Activated T-cell treated with anti-CD3 and anti-CD28 coated beads for 24 hours (primary cell): Measurements from ENCODE around the gene SLBP.

Source experiments
- DNase-seq: peaks from one replicate; pipeline ENCODE4 v3.0.0-alpha.2; 2020; ENCODE audit warnings: low read depth

SLBP gene

DNA sequence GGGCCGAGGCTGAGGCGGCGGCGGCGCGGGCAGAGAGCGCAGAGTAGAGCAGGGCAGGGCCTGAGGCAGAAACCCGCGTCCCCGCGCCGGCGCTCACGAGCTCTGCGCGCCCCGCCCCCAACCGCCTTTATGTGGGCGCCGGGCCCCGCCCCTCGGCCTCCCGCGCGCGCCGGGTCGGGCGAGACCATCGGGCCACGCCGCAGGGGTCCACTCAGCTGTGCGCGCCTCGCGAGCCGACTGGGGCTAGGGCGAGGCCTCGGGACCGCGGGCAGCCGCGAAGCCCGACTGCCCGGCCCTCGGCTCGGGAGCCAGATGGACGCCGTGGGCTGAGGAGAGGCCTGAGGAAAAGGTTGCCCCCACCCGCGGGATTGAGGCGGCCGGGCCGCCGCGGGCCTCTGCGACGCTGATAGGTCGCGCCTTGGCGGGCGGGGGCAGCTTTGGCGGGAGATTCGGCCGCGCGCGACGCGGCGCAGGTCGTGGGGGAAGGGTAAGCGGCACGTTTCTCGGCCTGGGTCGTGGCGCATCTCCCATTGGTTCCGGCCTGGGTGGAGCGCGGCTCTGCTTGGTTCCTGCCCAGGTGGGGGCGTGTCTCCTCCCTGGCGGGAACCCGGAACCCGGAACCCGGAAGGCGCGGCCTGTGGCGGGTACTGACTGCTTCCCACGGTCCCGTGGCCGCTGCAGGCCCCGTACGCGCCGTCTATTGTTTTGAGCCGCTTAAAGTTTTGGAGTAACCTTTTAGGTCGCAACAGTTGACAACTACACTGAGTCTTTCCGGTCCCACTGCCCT lies at the start of gene SLBP:
Gene SLBP (minus strand): TSS at position 104 of the 787 bp plus-strand sequence. CDS start 131 bp downstream, outside the sequence.
- DNase-seq = peak; percentile 99

DNA sequence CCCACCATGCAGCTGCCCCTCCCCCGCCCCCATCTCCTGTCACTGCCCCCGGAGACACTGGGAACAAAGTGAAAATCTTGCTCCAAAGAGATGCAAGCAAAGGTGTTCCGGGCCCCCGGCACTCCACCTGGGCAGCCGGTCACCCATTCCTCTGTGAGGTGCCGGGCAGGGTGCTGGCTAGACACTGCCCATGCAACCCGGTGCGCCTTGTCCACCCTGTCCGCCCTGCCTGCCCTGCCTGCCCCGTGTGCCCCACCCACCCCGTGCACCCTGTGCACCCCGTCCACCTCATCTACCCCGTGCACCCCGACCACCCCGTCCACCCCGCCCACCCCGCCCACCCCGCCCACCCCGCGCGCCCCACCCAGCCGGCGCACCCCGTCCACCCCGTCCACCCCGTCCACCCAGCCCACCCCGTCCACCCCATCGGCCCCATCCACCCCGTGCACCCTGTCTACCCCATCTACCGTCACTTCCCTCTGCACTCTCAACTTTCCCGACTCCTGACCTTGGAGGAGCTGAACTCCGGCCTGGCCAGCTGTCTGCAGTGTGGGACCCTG lies 49.1 kb upstream of the SLBP start:
- DNase-seq = no peak

DNA sequence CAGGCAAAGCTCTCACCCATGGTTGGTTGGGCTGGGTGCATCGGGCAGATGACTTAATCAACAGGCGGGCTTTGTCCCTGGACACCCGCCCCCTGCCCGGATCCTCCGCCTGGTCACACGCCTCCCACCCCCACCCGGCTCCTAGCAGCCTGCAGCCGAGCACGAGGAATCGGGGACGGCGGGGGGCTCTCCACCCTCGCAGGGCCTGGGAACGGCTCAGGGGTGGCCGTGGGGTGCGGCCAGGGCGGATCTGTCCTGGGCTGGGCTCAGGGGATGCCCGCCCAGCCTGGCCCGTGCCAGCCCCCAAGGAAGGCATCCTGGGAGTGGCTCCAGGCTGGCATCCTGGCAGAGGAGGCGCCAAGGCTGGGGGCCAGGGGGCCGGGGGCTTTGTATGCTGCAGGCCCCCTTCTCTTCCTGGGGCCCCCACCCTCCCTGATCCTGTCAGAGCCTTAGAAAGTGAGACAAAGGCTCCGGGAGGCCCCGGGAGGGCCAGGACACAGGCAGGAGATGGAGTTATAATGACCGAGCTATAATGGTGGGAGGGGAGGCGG lies 48.5 kb upstream of the SLBP start:
- no peak for DNase-seq

DNA sequence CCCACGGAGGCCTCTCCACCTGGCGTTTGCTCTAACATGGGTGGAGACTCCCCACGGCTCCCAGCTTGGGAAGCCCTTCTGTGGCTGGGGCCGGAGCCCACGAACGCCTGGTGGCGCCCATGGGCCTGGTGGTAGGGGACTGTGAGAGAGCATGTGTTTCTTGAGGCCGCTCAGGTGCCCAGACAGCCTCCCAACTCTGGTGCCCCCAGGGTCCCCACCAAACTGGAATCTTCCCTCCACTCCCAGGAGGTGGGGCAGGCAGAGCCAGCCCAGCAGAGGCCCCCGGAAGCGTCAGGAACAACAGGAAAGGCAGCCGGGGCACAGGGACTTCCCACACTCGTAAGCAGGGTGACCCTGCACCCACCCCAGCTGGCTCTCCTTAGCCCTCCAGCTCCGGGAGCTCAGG lies 47.7 kb upstream of the SLBP start:
- no peak for DNase-seq

DNA sequence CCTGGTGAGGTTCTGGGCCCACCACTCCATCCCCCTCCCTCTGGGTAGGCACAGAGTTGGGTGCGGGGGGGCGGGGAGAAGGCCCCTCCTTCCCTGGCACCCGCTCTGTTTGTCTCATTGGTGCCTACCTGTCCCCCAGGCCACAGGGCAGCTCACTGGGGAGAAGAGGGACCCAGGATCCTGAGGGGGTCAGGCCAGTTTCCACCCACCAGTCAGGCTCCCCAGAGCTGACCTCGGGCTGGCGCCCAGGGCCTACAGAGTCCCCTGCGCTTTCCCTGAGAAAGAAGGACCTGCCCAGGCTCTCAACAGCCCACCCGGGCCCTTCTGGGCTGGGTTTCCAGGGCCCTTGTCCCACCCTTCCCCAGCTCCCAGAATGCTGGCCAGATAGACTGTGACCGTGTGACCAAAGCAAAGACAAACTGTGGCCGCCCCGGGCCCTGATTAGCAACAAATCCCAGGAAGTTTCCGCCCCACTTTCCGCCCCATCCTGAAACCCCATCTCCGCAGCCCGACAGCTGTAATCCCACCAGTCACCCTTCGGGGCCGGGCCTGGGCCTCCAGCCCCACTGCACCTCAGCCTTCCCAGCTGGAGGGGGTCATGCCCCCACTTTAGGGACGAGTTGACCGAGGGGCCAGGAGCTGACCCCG lies 47.2 kb upstream of the SLBP start:
- DNase-seq = no peak

DNA sequence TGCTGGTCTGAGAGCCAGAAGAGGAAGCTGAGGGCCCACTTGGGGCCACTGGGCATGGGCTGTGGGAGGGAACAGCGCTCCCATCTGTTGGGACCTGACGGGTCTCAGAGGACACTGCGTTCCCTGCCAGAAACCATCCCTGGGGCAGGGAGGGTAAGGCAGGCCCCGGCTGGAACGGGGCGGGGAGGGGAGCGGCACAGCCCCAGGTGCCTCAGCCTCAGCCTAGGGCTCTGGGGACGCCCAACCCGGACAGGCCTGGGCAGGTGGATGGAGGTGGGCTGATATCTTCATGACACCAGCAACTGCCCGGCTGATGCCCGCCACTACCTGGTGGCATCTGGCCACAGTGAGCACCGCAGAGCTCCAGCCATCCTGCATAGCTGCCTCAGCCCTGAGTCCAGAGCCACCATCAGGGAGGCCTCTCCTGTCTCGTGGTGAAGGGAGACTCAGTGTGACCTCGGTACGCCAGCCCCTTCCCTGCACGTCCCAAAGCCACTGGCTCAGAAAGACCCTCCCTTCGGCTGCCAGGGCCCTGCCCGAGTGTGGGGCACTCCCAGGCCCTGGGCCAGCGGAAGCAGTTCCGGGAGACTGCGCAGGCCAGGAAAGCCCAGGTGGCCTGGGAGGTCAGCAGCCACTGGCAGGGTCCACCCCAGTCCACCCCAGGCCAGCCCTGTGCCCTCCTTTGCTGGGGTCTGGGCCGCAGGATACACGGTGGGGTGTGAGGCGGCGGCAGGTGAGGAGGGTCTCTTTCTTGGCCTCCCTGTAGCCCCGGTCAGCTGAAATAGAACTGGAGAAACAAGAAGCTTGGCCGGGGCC lies 46.4 kb upstream of the SLBP start:
- no peak for DNase-seq

DNA sequence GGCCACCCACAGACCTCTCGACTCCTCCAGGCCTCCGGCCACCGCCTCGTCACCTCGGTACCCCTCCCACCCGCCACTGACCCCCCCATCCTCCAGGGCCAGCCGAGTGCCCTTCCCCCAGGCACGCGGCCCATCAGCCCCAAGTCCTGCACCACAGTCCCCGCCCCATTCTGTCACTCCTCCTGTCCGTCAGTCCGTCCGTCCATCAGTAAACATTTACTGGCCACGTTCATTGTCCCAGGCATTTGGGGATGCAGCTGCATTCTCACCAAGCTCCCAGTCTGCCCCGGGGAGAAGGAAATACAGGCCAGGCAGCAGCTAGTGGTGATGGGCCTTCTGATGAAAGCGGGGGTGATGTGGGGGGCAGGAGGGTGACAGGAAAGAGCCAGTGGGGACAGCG lies 45.7 kb upstream of the SLBP start:
- DNase-seq = no peak

DNA sequence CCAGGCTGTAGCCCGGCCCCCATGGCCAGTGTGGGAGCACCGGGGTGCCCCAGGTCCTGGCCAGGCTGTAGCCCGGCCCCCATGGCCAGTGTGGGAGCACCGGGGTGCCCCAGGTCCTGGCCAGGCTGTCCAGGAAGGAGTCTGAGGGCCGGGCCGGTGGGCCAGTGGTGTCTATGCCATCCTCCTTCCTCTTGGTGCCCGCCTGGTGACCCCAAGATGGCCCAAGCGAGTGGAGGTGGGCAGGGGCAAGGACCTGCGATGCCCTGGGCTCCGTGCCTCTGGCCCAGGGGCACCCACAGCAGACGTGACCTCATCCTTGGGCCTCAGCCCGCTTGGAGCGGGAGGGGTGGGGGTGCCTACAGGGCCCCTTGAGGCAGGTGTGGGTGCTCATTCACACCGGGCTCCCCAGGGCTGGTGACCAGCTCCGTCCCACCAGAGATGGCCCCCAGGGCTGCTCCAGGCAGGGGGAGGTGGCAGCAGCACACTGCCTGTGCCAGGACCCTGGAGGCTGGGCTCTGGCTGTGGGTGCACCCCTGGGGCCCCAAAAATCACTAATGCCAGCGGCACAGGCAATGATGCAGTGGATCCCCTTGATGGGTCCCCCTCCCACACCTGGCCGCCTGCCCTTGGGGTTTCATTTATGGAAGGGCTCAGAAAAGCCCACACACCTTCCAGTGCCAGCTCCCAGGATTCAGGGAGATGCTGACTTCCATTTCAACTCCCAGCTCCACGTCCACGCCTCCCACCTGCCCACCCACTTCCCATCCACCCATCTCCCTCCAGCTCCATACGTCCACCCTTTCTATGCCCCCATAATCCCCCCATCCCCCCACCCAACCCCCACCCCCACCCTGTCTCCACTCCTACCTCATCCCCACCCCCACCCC lies 45.0 kb upstream of the SLBP start:
- no peak for DNase-seq

DNA sequence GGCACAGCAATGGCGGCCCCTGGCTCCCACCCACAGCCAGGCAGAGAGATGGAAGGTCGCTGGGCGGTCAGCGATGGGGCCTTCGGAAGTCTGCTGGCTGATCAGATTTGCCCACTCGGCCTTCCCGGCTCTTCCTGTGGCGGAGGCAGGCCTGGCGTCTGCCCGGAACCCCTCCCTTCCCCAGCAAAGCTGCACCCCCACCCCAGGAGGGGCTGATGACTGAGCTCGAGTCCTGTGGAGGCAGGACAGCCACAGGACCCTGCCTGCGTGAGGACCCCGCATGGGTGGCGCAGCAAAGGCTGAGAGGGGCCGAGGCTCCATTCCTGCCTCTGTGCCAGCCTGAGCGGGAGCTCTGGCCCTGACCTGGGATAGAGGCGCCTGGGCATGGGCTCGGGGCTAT lies 44.0 kb upstream of the SLBP start:
- DNase-seq = no peak

DNA sequence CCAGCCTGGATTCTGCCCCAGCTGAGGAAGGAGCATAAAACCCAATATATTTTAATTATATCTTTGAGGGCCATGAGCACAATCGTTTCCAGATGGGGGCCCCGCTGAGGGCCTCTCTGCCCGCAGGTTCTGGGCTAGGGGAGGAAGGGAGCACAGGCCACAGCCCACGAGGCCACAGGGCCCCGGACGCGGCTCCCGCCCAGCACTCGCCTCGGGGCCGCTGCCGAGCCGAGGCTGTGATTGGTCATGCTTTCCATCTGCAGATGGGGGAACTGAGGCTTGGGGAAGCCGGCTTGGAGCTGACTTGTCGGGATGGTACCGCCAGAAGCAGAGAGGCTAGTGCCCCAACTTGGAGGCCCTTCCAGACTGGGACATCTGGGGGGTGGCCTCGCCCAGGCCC lies 43.2 kb upstream of the SLBP start:
- DNase-seq = no peak

DNA sequence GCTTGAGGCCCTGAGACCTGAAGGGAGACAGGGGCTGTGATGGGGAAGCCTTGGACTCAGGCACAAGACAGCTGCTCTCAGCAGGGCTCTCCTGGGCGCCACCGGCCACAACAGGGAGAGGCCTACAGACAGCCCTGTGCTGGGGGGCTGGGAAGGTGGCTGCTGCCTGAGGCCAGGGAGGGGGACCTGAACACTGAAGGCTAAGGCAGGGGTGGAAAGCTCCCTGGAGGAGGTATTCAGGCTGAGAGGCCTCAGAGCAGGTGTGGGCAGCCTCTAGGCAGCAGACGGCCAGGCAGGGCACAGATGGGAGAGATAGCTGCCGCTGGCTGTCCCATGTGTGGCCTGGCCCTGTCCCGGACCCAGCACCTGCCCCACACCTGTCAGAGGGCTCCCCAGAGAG lies 42.2 kb upstream of the SLBP start:
- no peak for DNase-seq

DNA sequence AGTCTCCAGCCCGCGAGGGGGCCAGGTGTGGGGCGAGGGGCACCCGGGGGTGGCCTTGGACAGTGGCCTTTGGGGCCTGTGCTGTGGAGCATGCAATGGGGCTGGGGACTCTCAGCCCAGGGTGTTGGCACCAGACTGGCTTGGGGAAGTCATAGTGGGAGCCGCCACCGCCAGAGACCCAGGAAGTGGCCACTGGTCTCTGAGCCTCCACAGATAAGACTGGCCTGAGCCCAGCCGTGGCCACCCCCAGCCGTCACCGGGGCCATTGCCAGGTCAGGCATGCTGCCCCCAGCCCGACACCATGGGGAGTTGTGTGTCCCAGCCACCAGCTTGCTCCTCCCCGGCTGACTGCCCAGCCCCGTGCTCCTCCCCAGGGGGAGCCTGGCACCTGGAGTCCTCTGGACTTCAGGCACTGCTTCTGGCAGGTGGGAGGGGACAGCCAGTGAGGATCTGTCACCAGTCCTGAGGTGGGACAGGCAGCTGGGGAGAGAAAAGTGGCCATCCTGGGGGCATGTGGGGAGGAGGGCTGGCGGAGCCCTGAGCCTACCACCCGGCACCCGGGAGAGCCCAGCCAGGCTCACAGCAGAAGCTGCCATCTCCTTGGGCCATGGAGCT lies 41.7 kb upstream of the SLBP start:
- no peak for DNase-seq

DNA sequence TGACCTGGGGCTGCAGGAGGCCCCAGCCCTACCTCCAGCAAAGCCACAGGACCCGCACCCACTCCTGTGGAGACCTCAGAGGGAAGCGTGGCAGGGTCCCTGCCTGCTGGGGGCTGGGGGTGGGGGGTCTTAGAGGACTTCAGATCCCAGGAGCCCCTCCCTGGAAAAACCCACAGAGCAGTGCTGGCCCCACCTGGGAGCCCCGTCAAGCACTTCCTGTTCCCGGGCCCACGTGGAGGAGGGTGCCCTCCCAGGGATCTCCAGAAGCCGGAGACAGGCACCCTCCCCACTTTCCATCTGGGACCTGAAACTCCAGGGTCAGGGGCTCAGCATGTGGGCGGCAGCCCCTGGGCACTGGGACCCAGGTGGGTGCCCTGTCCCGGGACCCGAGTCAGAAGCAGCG lies 41.2 kb upstream of the SLBP start:
- no peak for DNase-seq

DNA sequence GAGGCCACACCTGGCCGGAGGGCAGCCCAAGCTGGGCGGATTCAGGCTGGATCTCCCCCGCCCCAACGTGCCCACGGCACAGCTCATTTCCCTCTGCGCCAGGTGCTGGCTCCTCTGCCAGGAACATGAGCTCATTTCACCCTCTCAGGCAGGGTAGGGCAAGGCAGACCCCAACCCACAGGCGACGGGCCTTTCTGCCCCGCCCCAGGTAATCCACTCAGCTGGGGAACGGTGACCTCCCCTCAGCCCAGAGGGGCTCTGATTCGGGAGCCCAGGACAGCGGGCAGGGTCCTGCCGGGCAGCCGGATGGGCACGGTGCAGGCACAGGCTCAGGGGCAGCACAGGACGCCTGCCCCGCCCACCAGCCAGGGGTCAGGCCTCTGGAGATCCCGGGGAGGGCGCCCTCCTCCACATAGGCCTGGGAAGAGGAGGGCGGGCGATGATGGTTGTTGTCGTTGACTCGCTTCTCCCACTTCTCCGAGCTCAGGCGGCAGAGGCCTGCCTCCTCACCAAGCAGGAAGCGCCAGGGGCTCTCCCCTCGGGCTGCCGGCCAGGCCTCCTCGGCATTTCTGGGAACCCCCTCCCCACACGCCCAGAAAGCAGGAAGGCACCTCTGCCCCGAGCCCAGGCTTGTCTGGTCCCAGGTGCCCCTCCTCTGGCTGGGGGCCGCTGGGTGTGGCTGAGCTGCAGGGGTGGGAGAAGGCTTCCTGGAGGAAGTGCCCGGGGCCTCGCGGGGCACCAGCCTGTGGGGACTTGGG lies 40.3 kb upstream of the SLBP start:
- no peak for DNase-seq

DNA sequence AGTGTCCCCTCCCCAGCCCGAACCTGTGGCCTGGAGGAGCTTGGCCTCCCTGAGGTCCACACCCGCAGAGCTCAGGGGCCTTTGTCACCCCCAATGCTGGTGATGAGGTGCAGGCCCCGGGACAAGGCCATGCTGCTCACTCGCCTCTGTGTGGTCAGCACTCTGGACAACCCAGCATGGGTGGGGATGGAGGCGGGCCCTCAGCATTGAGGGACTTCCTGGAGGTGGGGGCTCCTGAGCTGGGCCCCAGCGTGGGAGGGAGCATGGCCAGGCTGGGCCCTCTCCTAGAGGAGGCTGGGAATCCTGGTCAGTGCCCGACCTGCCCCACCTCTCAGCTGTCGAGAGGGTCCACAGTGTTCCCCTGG lies 39.8 kb upstream of the SLBP start:
- no peak for DNase-seq

DNA sequence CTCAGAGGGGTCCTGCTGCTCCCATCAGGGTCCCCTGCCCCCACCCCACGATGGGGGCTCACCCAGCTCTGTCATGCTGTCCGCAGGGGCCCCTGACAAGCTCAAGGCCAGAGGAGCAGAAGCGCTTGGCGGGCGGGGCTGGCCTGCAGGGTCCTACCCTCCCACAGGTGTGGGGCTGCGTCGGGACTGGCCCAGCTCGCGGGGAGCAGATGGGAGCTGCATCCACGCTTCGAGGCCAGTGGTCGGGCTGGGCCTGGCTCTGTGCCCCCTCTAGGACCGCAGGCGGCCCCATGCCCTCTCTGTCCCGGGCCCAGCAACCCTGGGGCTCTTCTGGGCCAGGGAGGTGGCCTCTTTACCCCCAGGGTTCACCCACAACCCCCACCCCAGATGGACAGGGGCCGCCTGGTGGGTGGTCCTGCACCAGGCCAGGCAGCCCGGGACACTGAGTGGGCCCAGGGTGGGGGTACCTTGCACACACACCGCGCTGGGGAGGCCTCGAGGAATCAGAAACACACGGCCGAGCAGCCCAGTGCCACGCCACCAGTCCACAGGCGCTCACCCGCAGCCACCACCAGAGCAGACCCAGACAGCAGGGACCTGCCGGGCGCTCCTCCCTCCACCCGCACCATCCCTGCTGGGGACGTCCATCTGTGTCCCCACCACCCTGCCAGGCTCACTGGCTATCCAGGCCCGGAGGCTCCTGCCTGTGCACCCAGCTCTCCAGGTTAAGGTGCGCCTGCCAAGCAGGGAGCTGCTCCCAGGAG lies 39.2 kb upstream of the SLBP start:
- DNase-seq = no peak

DNA sequence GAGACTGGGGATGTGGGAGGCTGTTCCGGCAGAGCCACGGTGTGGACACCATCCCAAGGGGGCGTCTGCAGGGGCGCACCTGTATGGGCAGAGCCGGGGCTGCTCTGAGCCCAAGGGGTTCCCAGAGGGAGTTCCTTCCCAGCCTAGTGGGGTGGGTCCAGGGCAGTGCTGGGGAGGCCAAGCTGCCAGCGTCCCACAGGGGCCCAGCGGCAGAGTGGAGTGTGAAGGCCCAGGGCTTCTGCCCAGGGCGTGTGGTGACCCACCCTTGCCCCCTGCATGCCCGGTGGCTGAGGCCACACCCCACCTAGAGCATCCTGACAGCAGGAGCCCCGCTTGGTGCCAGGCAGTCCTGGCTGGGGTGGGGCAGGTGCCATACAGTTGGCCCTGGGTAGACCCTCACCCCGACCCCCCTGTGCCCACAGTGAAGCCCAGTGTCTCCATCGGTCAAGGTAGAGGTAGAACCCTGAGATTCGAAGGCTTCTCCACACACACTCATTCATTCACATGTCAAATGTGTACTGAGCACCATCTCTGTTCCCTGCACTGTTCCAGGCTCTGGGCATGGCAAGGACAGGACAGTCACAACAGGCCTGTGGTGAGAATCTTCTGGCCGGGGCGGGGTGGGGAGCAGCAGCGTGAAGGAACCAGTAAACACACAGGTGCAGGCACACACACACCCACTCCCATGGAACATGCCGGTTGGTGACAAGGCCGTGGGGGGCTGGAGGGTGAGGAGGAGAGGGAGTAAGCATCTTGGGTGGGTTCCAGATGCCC lies 38.4 kb upstream of the SLBP start:
- DNase-seq = no peak

DNA sequence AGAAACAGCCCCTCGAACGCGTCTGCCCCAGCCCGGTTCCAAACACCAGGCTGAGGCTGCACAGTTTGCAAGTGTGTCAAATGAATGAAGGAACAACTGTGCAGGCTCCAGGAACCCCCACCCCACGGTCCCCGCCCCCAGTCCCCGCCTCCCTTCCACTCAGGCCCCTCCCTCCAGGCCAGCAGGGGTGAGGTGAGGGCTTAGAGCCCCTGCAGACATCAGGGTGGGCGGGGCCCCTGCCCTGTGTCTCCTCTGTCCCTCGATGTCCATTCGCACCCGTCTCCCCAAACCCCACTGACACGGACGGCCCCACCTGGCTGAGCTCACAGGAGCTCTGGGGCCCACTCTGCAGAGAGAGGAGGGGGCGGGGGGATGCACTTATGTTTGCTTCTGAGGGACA lies 37.7 kb upstream of the SLBP start:
- no peak for DNase-seq

DNA sequence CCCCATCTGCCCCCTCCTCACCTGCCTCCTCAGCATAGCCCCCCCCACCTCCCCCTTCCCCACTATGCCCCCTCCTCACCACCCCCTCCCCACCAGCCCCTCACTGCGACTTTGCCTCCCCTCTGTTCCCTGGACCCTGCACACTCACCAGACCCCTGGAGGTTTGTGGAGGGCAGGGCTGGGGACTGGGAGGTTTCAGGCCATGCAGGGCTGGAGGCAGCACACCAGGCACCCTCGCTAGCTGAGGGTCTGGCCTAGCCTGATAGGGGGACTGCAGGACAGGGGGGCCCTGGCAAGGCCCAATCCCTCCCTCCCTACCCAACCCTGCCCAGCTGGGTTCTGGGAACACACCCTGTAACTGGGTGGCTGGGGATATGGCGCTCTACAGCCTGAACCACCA lies 37.3 kb upstream of the SLBP start:
- no peak for DNase-seq
